Tibial artery (tissue), 4 donors: ENCODE measurements around the gene ARMC3.

ENCODE experiments used
- DNase-seq, 2 donors: peaks; one replicate each; pipeline ENCODE4 v3.0.0-alpha.2; 2019
- H3K27ac ChIP-seq, 2 donors: fragments of 200-600 bp; sonication (generic) in 1 of 2; 1 replicate in 1 of 2; 2 replicates in 1 of 2; pipeline ENCODE4 v1.5.1; 2018 to 2019; ENCODE audit warnings: mild to moderate bottlenecking in 1 of 2
- H3K27me3 ChIP-seq, 2 donors: fragments of 200-600 bp; sonication (generic) in 1 of 2; one replicate each; pipeline versions ENCODE4 v1.5.1 to v1.6.0; 2016 to 2019
- H3K36me3 ChIP-seq, 3 donors: fragments of 200-600 bp; sonication (generic) in 2 of 3; one replicate each; pipeline ENCODE4 v1.5.1; 2016 to 2019; ENCODE audit warnings: mild to moderate bottlenecking in 2 of 3
- H3K4me1 ChIP-seq, 4 donors: fragments of 200-600 bp; sonication (generic) in 2 of 4; 1 replicate in 3 of 4; 2 replicates in 1 of 4; pipeline ENCODE4 v1.5.1; 2016 to 2019
- H3K4me3 ChIP-seq, 2 donors: fragments of 200-600 bp; sonication (generic) in 1 of 2; 1 replicate in 1 of 2; 2 replicates in 1 of 2; pipeline ENCODE4 v1.5.1; 2018 to 2019; ENCODE audit warnings: mild to moderate bottlenecking in 2 of 2
- H3K9me3 ChIP-seq, 3 donors: fragments of 200-600 bp; sonication (generic) in 1 of 3; one replicate each; pipeline ENCODE4 v1.5.1; 2016 to 2019
- CTCF ChIP-seq, 2 experiments: fragments of 200-600 bp in 1 of 2; fragments of 450-650 bp in 1 of 2; IDR thresholded peaks; one replicate each; pipeline ENCODE4 v1.5.1; 2017 to 2019; ENCODE audit warnings: antibody characterized with exemption in 2 of 2, mild to moderate bottlenecking in 1 of 2, moderate library complexity in 1 of 2
- intact Hi-C: fragments of 100-400 bp; cut with DNase I; formaldehyde crosslinking; loops from one replicate; pipeline ENCODE4 v1.15.0; 2023; ENCODE audit warnings: low total_unique reads

Gene ARMC3

GRCh38 chr10:22993314-22993713, 65.5 kb downstream of the ARMC3 start:
- no peak overlapping the region for H3K27ac ChIP-seq
- H3K27me3 ChIP-seq, result peaks cover 0 to 13% of the 10 kb centered on the region in 2 donors
- no peaks in the 10 kb centered on the region for H3K36me3 ChIP-seq
- no peak overlapping the region for H3K4me3 ChIP-seq
- no peaks in the 10 kb centered on the region for H3K9me3 ChIP-seq
- no peak for DNase-seq
- intact Hi-C loops, result loop anchor here (10.0 kb wide), 2 partner anchors 71 to 1499 kb away; no protein-coding TSS in a partner anchor
- TF ChIP-seq CTCF (IDR thresholded peaks at IDR 0.05), result no peak
- no peaks in the 10 kb centered on the region for H3K4me1 ChIP-seq

- TF ChIP-seq CTCF (IDR thresholded peaks at IDR 0.05), result no peak
- intact Hi-C loops, result loop anchor here (10.0 kb wide), 2 partner anchors 68 to 1502 kb away; no protein-coding TSS in a partner anchor
- DNase-seq, result no peak
Observed at GRCh38 chr10:22997096-22997495, 69.2 kb downstream of the ARMC3 start.

GRCh38 chr10:22998091-22998490, 70.2 kb downstream of the ARMC3 start:
- no peaks in the 10 kb centered on the region for H3K9me3 ChIP-seq
- peaks cover 0 to 14% of the 10 kb centered on the region in 2 donors for H3K27me3 ChIP-seq
- TF ChIP-seq CTCF (IDR thresholded peaks at IDR 0.05), result no peak
- H3K36me3 ChIP-seq, result no peaks in the 10 kb centered on the region
- intact Hi-C loops, result loop anchor here (10.0 kb wide), 2 partner anchors 67 to 1503 kb away; no protein-coding TSS in a partner anchor
- H3K4me3 ChIP-seq, result no peak overlapping the region
- H3K4me1 ChIP-seq, result no peaks in the 10 kb centered on the region
- DNase-seq, result no peak
- no peak overlapping the region for H3K27ac ChIP-seq

More at GRCh38 chr10:22997096-22997495, 69.2 kb downstream of the ARMC3 start:
- H3K27ac ChIP-seq, result no peak overlapping the region
- H3K4me3 ChIP-seq, result no peak overlapping the region
- no peaks in the 10 kb centered on the region for H3K4me1 ChIP-seq
- peaks cover 0 to 14% of the 10 kb centered on the region in 2 donors for H3K27me3 ChIP-seq
- H3K36me3 ChIP-seq, result no peaks in the 10 kb centered on the region
- H3K9me3 ChIP-seq, result no peaks in the 10 kb centered on the region

- no peak overlapping the region for H3K4me3 ChIP-seq
- H3K27me3 ChIP-seq, result peaks cover 0 to 25% of the 10 kb centered on the region in 2 donors
- intact Hi-C loops, result loop anchor here (10.0 kb wide), 2 partner anchors 65 to 1505 kb away; no protein-coding TSS in a partner anchor
- no peak overlapping the region for H3K27ac ChIP-seq
- no peaks in the 10 kb centered on the region for H3K36me3 ChIP-seq
- H3K4me1 ChIP-seq, result no peaks in the 10 kb centered on the region
- TF ChIP-seq CTCF (IDR thresholded peaks at IDR 0.05), result no peak
- H3K9me3 ChIP-seq, result no peaks in the 10 kb centered on the region
- no peak for DNase-seq
Observed at GRCh38 chr10:22999942-23000341, 72.1 kb downstream of the ARMC3 start.

- TF ChIP-seq CTCF (IDR thresholded peaks at IDR 0.05), result no peak
- intact Hi-C loops, result no loop called here
- Histone ChIP-seq H3K27ac (no peak overlapping the region), H3K36me3 (no peaks in the 10 kb centered on the region), H3K4me3 (no peak overlapping the region), H3K4me1 (no peaks in the 10 kb centered on the region), H3K9me3 (no peaks in the 10 kb centered on the region), H3K27me3 (peaks cover 0 to 20% of the 10 kb centered on the region in 2 donors)
- no peak for DNase-seq
Observed at GRCh38 chr10:23001901-23002516, 74.2 kb downstream of the ARMC3 start.
